Activated B cell treated with CpG ODN at 0.5 μM for 24 hours (primary cell): Measurements from ENCODE around the gene DGCR8. TPM values are rescaled to one million over a fixed set of nuclear protein-coding genes. Genes with fewer than 3 reads are reported as not detected.

Experiments
- ATAC-seq: fragments of 200-7000 bp; cut with Tn5 transposase; one replicate; pipeline ENCODE4 v1.10.0; 2021; ENCODE audit warnings: low read depth, mild to moderate bottlenecking, moderate library complexity
- CTCF ChIA-PET: fragments of 350-600 bp; sonication (Branson Sonifier 250); formaldehyde crosslinking; loops from one replicate; lab custom pipeline; 2021; ENCODE audit warnings: antibody characterized with exemption; lab: Charles Lee
- POLR2A ChIA-PET: fragments of 350-600 bp; sonication (Branson Sonifier 250); formaldehyde crosslinking; loops from one replicate; lab custom pipeline; 2021; ENCODE audit warnings: antibody characterized with exemption; lab: Charles Lee
- DNase-seq: peaks from one replicate; pipeline ENCODE4 v3.0.0; 2022
- H3K27ac Mint-ChIP-seq: one replicate; pipeline ENCODE4 v1.8.0; 2020; ENCODE audit warnings: mixed read lengths
- H3K27me3 Mint-ChIP-seq: one replicate; pipeline ENCODE4 v1.8.0; 2021; ENCODE audit warnings: mixed read lengths
- H3K36me3 Mint-ChIP-seq: one replicate; pipeline ENCODE4 v1.8.0; 2021; ENCODE audit warnings: low read depth, mixed read lengths
- H3K4me1 Mint-ChIP-seq: one replicate; pipeline ENCODE4 v1.8.0; 2021; ENCODE audit warnings: mixed read lengths
- H3K4me3 Mint-ChIP-seq: one replicate; pipeline ENCODE4 v1.8.0; 2020; ENCODE audit warnings: mild to moderate bottlenecking, mixed read lengths
- H3K9me3 Mint-ChIP-seq: one replicate; pipeline ENCODE4 v1.8.0; 2020; ENCODE audit warnings: mixed read lengths
- CTCF ChIP-seq: fragments of 200-600 bp; IDR thresholded peaks from one replicate; pipeline ENCODE4 v1.8.0; 2022; ENCODE audit warnings: antibody characterized with exemption, mild to moderate bottlenecking
- intact Hi-C: fragments of 100-400 bp; cut with micrococcal nuclease; formaldehyde crosslinking; loops from one replicate; pipeline ENCODE4 v1.15.1; 2024
- total RNA-seq: library from RNA; stranded (reverse); gene quantifications from 2 replicates; pipeline ENCODE4 v1.2.3, GENCODE V29; 2022

Gene DGCR8
- 34.6 and 35.5 TPM in 2 replicates for total RNA-seq

GRCh38 chr22:20079745-20080444 lies at the start of gene DGCR8:
DGCR8 (plus strand) TSS chr22:20080241; CDS start chr22:20085964, 5,723 bp downstream.
- ChIA-PET POLR2A (no interaction called here), CTCF (no interaction called here)
- Mint-ChIP-seq H3K36me3 (no peaks in the 10 kb centered on the region), H3K27me3 (no peaks in the 10 kb centered on the region), H3K4me1 (peaks cover 32% of the 10 kb centered on the region), H3K4me3 (peak within 1 kb of the TSS; percentile 90), H3K27ac (peak within 1 kb of the TSS; percentile 80), H3K9me3 (no peaks in the 10 kb centered on the region)
- DNase-seq (peak; percentile 83), ATAC-seq (peak; percentile 97)
- intact Hi-C loops = loop anchor here (1.0 to 2.0 kb wide), 3 partner anchors 37 to 59 kb away; partner anchors contain the start of genes TANGO2, TRMT2A and ZDHHC8
- TF ChIP-seq CTCF = no peak

- ATAC-seq = peak; percentile 57
- Mint-ChIP-seq H3K9me3 (peaks cover 3% of the 10 kb centered on the region), H3K4me1 (peaks cover 75% of the 10 kb centered on the region), H3K36me3 (peaks cover 12% of the 10 kb centered on the region), H3K27ac (peak overlapping the region; percentile 69), H3K4me3 (peak overlapping the region; percentile 19), H3K27me3 (no peaks in the 10 kb centered on the region)
- peak; percentile 31 for DNase-seq
- no peak for TF ChIP-seq CTCF
- ChIA-PET CTCF (no interaction called here), POLR2A (interaction anchor here (1.4 to 5.8 kb wide), 2 partner anchors 11 to 19 kb away, joined by 3 to 59 read pairs; partner anchors contain the start of gene TANGO2)
- intact Hi-C loops = loop anchor here (2.0 kb wide), 1 partner anchor 15 kb away; the partner anchor contains the start of gene ARVCF
Measured at GRCh38 chr22:20031732-20032406, 48.2 kb upstream of the DGCR8 start.

GRCh38 chr22:20032407-20032991 lies 47.5 kb upstream of the DGCR8 start:
- CTCF ChIA-PET = no interaction called here
- DNase-seq (no peak), ATAC-seq (no peak)
- Mint-ChIP-seq H3K9me3 (peaks cover 3% of the 10 kb centered on the region), H3K4me1 (peaks cover 82% of the 10 kb centered on the region), H3K27me3 (no peaks in the 10 kb centered on the region), H3K4me3 (no peak overlapping the region), H3K36me3 (peaks cover 18% of the 10 kb centered on the region), H3K27ac (peak overlapping the region; percentile 69)
- intact Hi-C loops = loop anchor here (2.0 kb wide), 1 partner anchor 16 kb away; the partner anchor contains the start of gene ARVCF
- TF ChIP-seq CTCF = no peak
- POLR2A ChIA-PET = interaction anchor here (0.6 to 5.8 kb wide), 3 partner anchors 12 to 633 kb away, joined by 3 to 59 read pairs (median 3); partner anchors contain the start of gene TANGO2

- CTCF ChIA-PET = interaction anchor here (1.0 kb wide), 1 partner anchor 60 kb away, joined by 3 read pairs; no protein-coding TSS in a partner anchor
Measured at GRCh38 chr22:20033045-20033706, 46.9 kb upstream of the DGCR8 start.

More at GRCh38 chr22:20033045-20033706, 46.9 kb upstream of the DGCR8 start:
- no peaks in the 10 kb centered on the region for H3K27me3 Mint-ChIP-seq
- DNase-seq (no peak), ATAC-seq (no peak)
- H3K4me1 Mint-ChIP-seq = peaks cover 86% of the 10 kb centered on the region
- POLR2A ChIA-PET = interaction anchor here (0.6 to 5.8 kb wide), 3 partner anchors 13 to 633 kb away, joined by 3 to 59 read pairs (median 3); partner anchors contain the start of genes TANGO2 and TRMT2A
- H3K36me3 Mint-ChIP-seq = peaks cover 23% of the 10 kb centered on the region
- TF ChIP-seq CTCF = no peak
- H3K4me3 Mint-ChIP-seq = peak overlapping the region; percentile 11
- H3K27ac Mint-ChIP-seq = no peak overlapping the region
- peaks cover 3% of the 10 kb centered on the region for H3K9me3 Mint-ChIP-seq
- intact Hi-C loops = loop anchor here (2.0 kb wide), 1 partner anchor 16 kb away; the partner anchor contains the start of gene ARVCF
